HepG2 (cell line): ENCODE results near the gene SLC25A19.

Experiments used
- BCL3 ChIP-seq: sonication (generic); formaldehyde crosslinking; IDR thresholded peaks from 2 replicates; pipeline ENCODE4 v1.5.1; 2020; ENCODE audit warnings: mild to moderate bottlenecking, missing genetic modification reagents, moderate library complexity
- ETV5 ChIP-seq: IDR thresholded peaks from 2 replicates; pipeline ENCODE4 v1.6.1; 2018; ENCODE audit warnings: missing biosample characterization, missing genetic modification reagents, inconsistent platforms, borderline replicate concordance
- IRF2 ChIP-seq: IDR thresholded peaks from 2 replicates; pipeline ENCODE4 v1.6.1; 2018; ENCODE audit warnings: missing genetic modification reagents, missing compliant biosample characterization
- MEIS2 ChIP-seq: sonication (generic); formaldehyde crosslinking; IDR thresholded peaks from 2 replicates; pipeline ENCODE4 v1.9.0; 2021; ENCODE audit warnings: mild to moderate bottlenecking, missing genetic modification reagents
- SRSF9 ChIP-seq: fragments of 200-400 bp; formaldehyde crosslinking; IDR thresholded peaks from 2 replicates; pipeline ENCODE4 v1.6.1; 2018; ENCODE audit warnings: borderline replicate concordance, mild to moderate bottlenecking, low read depth, low read length; ENCODE audit not compliant: insufficient read depth, poor library complexity, severe bottlenecking
- ZFX ChIP-seq: sonication (generic); formaldehyde crosslinking; IDR thresholded peaks from 2 replicates; pipeline ENCODE4 v1.4.0; 2020; ENCODE audit warnings: mild to moderate bottlenecking, low read depth, missing genetic modification reagents, moderate library complexity

GRCh38 chr17:75321506-75321905, 32.3 kb upstream of the SLC25A19 start:
- TF ChIP-seq SRSF9 (no peak), ZFX (CRISPR knock-in tag) (no peak), IRF2 (CRISPR knock-in tag) (no peak), MEIS2 (no peak), BCL3 (CRISPR knock-in tag) (no peak), ETV5 (no peak)
